Ishikawa (cell line): ENCODE results near the gene SEPTIN10.

Source experiments
- CEBPB ChIP-seq: IDR thresholded peaks from 2 replicates; pipeline ENCODE4 v1.6.1; 2012
- FOXM1 ChIP-seq: IDR thresholded peaks from 2 replicates; pipeline ENCODE4 v1.6.1; 2012; ENCODE audit warnings: low read depth, borderline replicate concordance
- MAX ChIP-seq: IDR thresholded peaks from 2 replicates; pipeline ENCODE4 v1.6.1; 2012
- NFIC ChIP-seq: IDR thresholded peaks from 2 replicates; pipeline ENCODE4 v1.6.1; 2012
- RAD21 ChIP-seq: IDR thresholded peaks from 2 replicates; pipeline ENCODE4 v1.6.1; 2012; ENCODE audit warnings: low read depth
- TAF1 ChIP-seq: IDR thresholded peaks from 2 replicates; pipeline ENCODE4 v1.6.1; 2012; ENCODE audit warnings: low read depth, mild to moderate bottlenecking
- TCF12 ChIP-seq: IDR thresholded peaks from 2 replicates; pipeline ENCODE4 v1.6.1; 2012; ENCODE audit warnings: low read depth
- TEAD4 ChIP-seq: IDR thresholded peaks from 2 replicates; pipeline ENCODE4 v1.6.1; 2012
- YY1 ChIP-seq: IDR thresholded peaks from 2 replicates; pipeline ENCODE4 v1.6.1; 2012; ENCODE audit warnings: low read depth
- ZBTB7A ChIP-seq: IDR thresholded peaks from 2 replicates; pipeline ENCODE4 v1.6.1; 2012; ENCODE audit warnings: low read depth

- TF ChIP-seq NFIC (no peak), MAX (no peak), CEBPB (no peak), FOXM1 (no peak), TCF12 (no peak), TAF1 (no peak), ZBTB7A (no peak), TEAD4 (no peak), RAD21 (no peak), YY1 (no peak)
Measured at GRCh38 chr2:109609352-109610024, 4.3 kb downstream of the SEPTIN10 start.
